ENCODE results near the gene MTHFR. TPM values are rescaled to one million over a fixed set of nuclear protein-coding genes. Genes with fewer than 3 reads are reported as not detected.

Gene MTHFR
- total and polyA plus RNA-seq, 12 donors, result 17.7 to 75.8 (median 39.1) TPM

GRCh38 chr1:11735854-11736745 lies 69.7 kb downstream of the MTHFR start, which contains the start of gene AGTRAP:
Gene AGTRAP, plus strand, starts transcription at chr1:11736136. Its CDS starts 73 bp downstream, at chr1:11736209.
- 1% methylated on average over 55 to 59 of the region's 59 CpGs for WGBS, 2 donors
- Histone ChIP-seq H3K4me1 (peaks cover 6 to 75% (median 36%) of the 10 kb centered on the region in 9 donors), H3K36me3 (no peaks in the 10 kb centered on the region), H3K27me3 (no peaks in the 10 kb centered on the region), H3K27ac (peak within 1 kb of the TSS; percentile 41 to 97 (median 88)), H3K4me3 (peak within 1 kb of the TSS; percentile 36 to 99 (median 84)), H3K9me3 (no peaks in the 10 kb centered on the region)
- TF ChIP-seq CTCF (IDR thresholded peaks at IDR 0.05), result peak in 2 of 9 donors; percentile 17 to 28
- ATAC-seq, result peak; percentile 83 to 94 (median 92)
- intact Hi-C loops (cut with DNase I), result loop anchor here in 4 of 10 donors (5.0 kb wide), 4 partner anchors 46 to 71 kb away; partner anchors contain the start of genes CLCN6 (in 1 of the 4) and MTHFR (in 1 of the 4)
- DNase-seq, result peak; percentile 97 to 98

Other genes with a start within 250 kb of the MTHFR start
- 1 to 10 TPM in 9 of 10 donors, under 1 TPM in 1; 0.70 to 5.5 (median 1.7) TPM for gene FBXO2, start 151.5 kb downstream of the MTHFR start, total RNA-seq
- gene FBXO2, start 151.5 kb downstream of the MTHFR start, polyA plus RNA-seq, result 1 to 10 TPM; 2.7 to 5.3 TPM
- gene FBXO44, start 151.1 kb downstream of the MTHFR start, total RNA-seq, result 10 to 100 TPM; 10.1 to 17.7 (median 15.8) TPM
- gene FBXO44, start 151.1 kb downstream of the MTHFR start, polyA plus RNA-seq, result 10 to 100 TPM; 14.6 to 28.2 TPM
- gene FBXO6, start 141.8 kb downstream of the MTHFR start, total RNA-seq, result 10 to 100 TPM in 1 of 10 donors, 1 to 10 TPM in 9; 4.8 to 21.7 (median 7.9) TPM
- gene FBXO6, start 141.8 kb downstream of the MTHFR start, polyA plus RNA-seq, result 10 to 100 TPM in 1 of 2 donors, 1 to 10 TPM in 1; 6.0 to 12.9 TPM
- 10 to 100 TPM; 10.9 to 28.5 (median 17.0) TPM for gene MAD2L2, start 124.8 kb downstream of the MTHFR start, total RNA-seq
- gene MAD2L2, start 124.8 kb downstream of the MTHFR start, polyA plus RNA-seq, result 10 to 100 TPM; 16.6 to 59.0 TPM
- gene DRAXIN, start 114.3 kb downstream of the MTHFR start, total RNA-seq, result under 1 TPM in 8 of 10 donors, not detected in 2; 0.05 to 0.18 (median 0.12) TPM
- under 1 TPM; 0.01 to 0.07 TPM for gene DRAXIN, start 114.3 kb downstream of the MTHFR start, polyA plus RNA-seq
- 10 to 100 TPM; 12.9 to 37.9 (median 16.9) TPM for gene AGTRAP, start 69.8 kb downstream of the MTHFR start, total RNA-seq
- gene AGTRAP, start 69.8 kb downstream of the MTHFR start, polyA plus RNA-seq, result 10 to 100 TPM; 21.4 to 96.7 TPM
- gene C1orf167, start 43.8 kb downstream of the MTHFR start, total RNA-seq, result 10 to 100 TPM in 1 of 10 donors, 1 to 10 TPM in 9; 2.4 to 12.8 (median 5.1) TPM
- 1 to 10 TPM; 7.5 to 9.0 TPM for gene C1orf167, start 43.8 kb downstream of the MTHFR start, polyA plus RNA-seq
- gene CLCN6, start 227 bp upstream of the MTHFR start, total RNA-seq, result 10 to 100 TPM; 13.3 to 20.9 (median 16.9) TPM
- 10 to 100 TPM in 1 of 2 donors, 1 to 10 TPM in 1; 9.1 to 13.8 TPM for gene CLCN6, start 227 bp upstream of the MTHFR start, polyA plus RNA-seq
- 1,000 to 10,000 TPM in 2 of 10 donors, 100 to 1,000 TPM in 5, 10 to 100 TPM in 2, 1 to 10 TPM in 1; 5.8 to 2,762 (median 663) TPM for gene NPPA, start 41.8 kb upstream of the MTHFR start, total RNA-seq
- gene NPPA, start 41.8 kb upstream of the MTHFR start, polyA plus RNA-seq, result 1,000 to 10,000 TPM in 1 of 2 donors, 10 to 100 TPM in 1; 16.4 to 2,201 TPM
- 1,000 to 10,000 TPM in 1 of 10 donors, 100 to 1,000 TPM in 5, 10 to 100 TPM in 1, 1 to 10 TPM in 3; 1.1 to 4,616 (median 291) TPM for gene NPPB, start 53.0 kb upstream of the MTHFR start, total RNA-seq
- over 10,000 TPM in 1 of 2 donors, 10 to 100 TPM in 1; 46.2 to 15,996 TPM for gene NPPB, start 53.0 kb upstream of the MTHFR start, polyA plus RNA-seq
- 10 to 100 TPM; 35.5 to 47.8 (median 39.0) TPM for gene KIAA2013, start 120.5 kb upstream of the MTHFR start, total RNA-seq
- gene KIAA2013, start 120.5 kb upstream of the MTHFR start, polyA plus RNA-seq, result 10 to 100 TPM; 23.3 to 44.7 TPM
- gene PLOD1, start 128.8 kb upstream of the MTHFR start, total RNA-seq, result 10 to 100 TPM; 27.3 to 95.3 (median 44.4) TPM
- gene PLOD1, start 128.8 kb upstream of the MTHFR start, polyA plus RNA-seq, result 100 to 1,000 TPM in 1 of 2 donors, 10 to 100 TPM in 1; 53.0 to 102 TPM
- gene MFN2, start 174.5 kb upstream of the MTHFR start, total RNA-seq, result 1,000 to 10,000 TPM in 1 of 10 donors, 100 to 1,000 TPM in 9; 470 to 1,066 (median 788) TPM
- gene MFN2, start 174.5 kb upstream of the MTHFR start, polyA plus RNA-seq, result 100 to 1,000 TPM; 154 to 171 TPM
- gene MIIP, start 213.5 kb upstream of the MTHFR start, total RNA-seq, result 10 to 100 TPM; 10.2 to 17.4 (median 15.0) TPM
- gene MIIP, start 213.5 kb upstream of the MTHFR start, polyA plus RNA-seq, result 10 to 100 TPM; 25.5 to 35.2 TPM

Data from heart right ventricle (tissue), 16 donors.